Esophagus muscularis mucosa (tissue), 4 donors: ENCODE measurements around the gene VPS33A.

ENCODE experiments used
- EP300 ChIP-seq: sonication (generic); formaldehyde crosslinking; IDR thresholded peaks from one replicate; pipeline ENCODE4 v1.6.1; 2017; ENCODE audit warnings: antibody characterized with exemption
- POLR2A ChIP-seq: fragments of 450-650 bp; IDR thresholded peaks from one replicate; pipeline ENCODE4 v1.6.1; 2017; ENCODE audit warnings: antibody characterized with exemption, moderate library complexity, mild to moderate bottlenecking, low read depth
- TF ChIP-seq, protein P1 (sequence below), 3 experiments: fragments of 200-600 bp in 2 of 3; fragments of 450-650 bp in 1 of 3; sonication (generic) in 2 of 3; IDR thresholded peaks; one replicate each; pipeline ENCODE4 v1.5.1; 2017 to 2019; ENCODE audit warnings: antibody characterized with exemption in 3 of 3, mild to moderate bottlenecking in 2 of 3, moderate library complexity in 1 of 3

DNA sequence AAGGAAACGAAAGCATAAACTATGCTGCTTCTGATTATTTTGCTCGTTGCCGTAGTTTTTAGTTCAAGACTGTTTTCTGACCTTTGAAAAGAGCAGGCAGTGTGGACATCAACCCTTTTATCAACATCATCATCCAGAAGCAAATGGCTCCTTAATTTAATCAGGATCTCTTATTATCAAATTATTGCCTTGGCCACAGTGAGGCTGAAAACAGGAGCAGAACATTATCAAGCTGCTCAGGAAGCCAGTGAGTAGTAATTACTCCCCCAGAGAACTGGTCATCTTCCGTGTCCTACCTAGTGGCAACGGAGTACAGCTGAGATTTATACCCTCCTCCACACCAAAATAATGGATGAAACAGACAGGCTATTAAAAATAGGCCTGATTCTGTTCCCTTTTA, 38.2 kb downstream of the VPS33A start:
- TF ChIP-seq, protein P1, sequence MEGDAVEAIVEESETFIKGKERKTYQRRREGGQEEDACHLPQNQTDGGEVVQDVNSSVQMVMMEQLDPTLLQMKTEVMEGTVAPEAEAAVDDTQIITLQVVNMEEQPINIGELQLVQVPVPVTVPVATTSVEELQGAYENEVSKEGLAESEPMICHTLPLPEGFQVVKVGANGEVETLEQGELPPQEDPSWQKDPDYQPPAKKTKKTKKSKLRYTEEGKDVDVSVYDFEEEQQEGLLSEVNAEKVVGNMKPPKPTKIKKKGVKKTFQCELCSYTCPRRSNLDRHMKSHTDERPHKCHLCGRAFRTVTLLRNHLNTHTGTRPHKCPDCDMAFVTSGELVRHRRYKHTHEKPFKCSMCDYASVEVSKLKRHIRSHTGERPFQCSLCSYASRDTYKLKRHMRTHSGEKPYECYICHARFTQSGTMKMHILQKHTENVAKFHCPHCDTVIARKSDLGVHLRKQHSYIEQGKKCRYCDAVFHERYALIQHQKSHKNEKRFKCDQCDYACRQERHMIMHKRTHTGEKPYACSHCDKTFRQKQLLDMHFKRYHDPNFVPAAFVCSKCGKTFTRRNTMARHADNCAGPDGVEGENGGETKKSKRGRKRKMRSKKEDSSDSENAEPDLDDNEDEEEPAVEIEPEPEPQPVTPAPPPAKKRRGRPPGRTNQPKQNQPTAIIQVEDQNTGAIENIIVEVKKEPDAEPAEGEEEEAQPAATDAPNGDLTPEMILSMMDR (IDR thresholded peaks at IDR 0.05): no peak
- TF ChIP-seq POLR2A (no peak), EP300 (no peak)
